Mononuclear cell (primary cell): ENCODE results near the gene HSD11B2. TPM values are rescaled to one million over a fixed set of nuclear protein-coding genes. Genes with fewer than 3 reads are reported as not detected.

Experiments
- H3K27me3 ChIP-seq: 2 replicates; pipeline ENCODE4 v1.6.0; 2011; ENCODE audit warnings: low read length, control low read depth; ENCODE audit not compliant: insufficient read depth
- H3K4me1 ChIP-seq: 2 replicates; pipeline ENCODE4 v1.5.1; 2011; ENCODE audit warnings: mild to moderate bottlenecking, low read length, control low read depth; ENCODE audit not compliant: insufficient read depth
- H3K4me3 ChIP-seq: 2 replicates; pipeline ENCODE4 v1.5.1; 2011; ENCODE audit warnings: mild to moderate bottlenecking, low read length, moderate library complexity
- H3K9me3 ChIP-seq: 2 replicates; pipeline ENCODE4 v1.5.1; 2011; ENCODE audit warnings: low read depth, mild to moderate bottlenecking, control low read depth, low read length
- total RNA-seq: library from RNA; depleted of rRNA; stranded (reverse); fragments of >200 nt; gene quantifications from one replicate; pipeline ENCODE4 v1.2.3, GENCODE V29; 2012

The HSD11B2 gene
- total RNA-seq, 1 donor = not detected

DNA sequence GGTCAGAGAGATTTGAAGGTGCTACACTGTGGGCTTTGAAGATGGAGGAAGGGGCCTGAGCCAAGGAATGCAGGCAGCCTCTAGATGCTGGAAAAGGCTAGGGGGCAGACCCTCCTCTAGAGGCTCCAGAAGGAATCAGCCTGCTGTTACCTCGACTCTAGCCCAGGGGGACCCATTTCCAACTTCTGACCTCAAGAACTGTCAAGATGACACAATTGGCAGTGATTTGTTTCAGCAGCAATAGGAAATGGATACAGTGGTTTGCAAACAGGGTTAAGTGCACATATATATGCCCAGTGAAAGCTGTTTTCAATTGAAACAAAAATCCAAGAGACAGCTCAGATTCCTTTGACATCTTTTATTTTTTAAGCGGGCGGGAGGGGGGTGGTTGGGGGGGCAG, 11.0 kb upstream of the HSD11B2 start:
- Histone ChIP-seq H3K9me3 (no peaks in the 10 kb centered on the region), H3K27me3 (peaks cover 11% of the 10 kb centered on the region), H3K4me3 (no peak overlapping the region), H3K4me1 (peaks cover 12% of the 10 kb centered on the region)

DNA sequence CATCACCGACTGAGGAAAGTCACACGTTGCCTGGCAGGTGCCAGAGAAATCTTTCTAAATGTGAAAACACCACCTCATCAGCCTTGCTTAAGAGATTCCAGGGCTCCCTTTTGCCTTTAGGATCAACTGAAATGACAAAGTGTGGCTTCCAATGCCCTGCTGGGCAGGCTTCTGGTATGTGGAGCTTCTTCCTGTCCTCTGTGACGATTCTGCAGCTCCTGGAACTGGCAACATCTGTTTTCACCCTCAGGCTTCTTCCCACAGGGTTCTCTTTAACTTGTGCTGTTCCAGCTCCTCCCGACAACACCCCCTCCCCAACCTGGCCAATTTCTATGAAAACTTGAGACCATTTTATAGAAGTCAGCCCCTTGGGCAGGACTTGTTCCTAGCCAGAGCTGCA, 9.9 kb upstream of the HSD11B2 start:
- H3K9me3 ChIP-seq = no peaks in the 10 kb centered on the region
- H3K4me1 ChIP-seq = peaks cover 7% of the 10 kb centered on the region
- peaks cover 16% of the 10 kb centered on the region for H3K27me3 ChIP-seq
- H3K4me3 ChIP-seq = no peak overlapping the region

DNA sequence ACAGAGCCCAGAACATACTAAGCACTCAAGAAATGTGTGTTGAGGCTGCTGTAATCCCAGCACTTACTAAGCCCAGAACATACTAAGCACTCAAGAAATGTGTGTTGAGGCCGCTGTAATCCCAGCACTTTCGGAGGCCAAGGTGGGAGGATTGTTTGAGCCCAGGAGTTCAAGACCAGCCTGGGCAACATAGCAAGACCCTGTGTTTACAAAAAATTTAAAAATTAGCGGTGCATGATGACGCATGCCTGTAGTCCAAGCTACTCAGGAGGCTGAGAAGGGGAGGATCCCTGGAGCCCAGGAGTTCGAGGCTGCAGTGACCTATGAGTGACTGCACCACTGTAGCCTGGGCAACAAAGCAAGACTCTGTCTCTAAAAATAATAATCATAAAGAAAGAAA, 7.9 kb upstream of the HSD11B2 start:
- Histone ChIP-seq H3K9me3 (no peaks in the 10 kb centered on the region), H3K4me1 (no peaks in the 10 kb centered on the region), H3K27me3 (peaks cover 11% of the 10 kb centered on the region), H3K4me3 (no peak overlapping the region)

DNA sequence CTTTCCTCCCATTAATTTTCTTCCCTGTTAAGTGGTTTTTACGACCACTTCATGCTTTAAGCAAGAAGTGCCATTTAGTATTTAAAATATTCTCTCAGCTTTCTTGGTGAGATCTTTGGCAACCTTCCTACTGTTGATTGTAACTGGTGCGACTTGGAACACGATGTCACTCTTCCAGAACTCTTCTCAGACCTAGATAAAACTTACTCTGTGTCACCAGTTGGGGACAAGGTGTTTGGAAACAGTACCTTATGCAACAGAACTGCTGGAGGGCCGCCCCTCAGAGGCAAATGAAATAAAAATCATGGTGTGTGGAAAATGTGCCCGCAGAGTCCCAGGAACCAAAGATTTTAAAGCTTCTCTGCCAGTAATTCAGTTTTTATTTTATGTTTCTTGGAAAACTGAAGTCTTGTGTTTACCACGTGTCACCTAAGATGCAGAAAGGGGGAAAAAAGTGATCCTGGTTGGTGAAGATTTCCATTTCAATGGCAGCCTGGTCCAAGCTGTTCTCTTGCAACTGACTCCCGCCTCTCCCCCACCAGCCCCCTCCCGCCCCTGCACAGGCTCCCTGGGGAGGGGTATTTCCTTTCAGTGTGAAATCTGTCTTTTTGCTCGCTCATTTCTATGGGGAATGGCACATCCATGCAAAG, 7.2 kb upstream of the HSD11B2 start:
- Histone ChIP-seq H3K9me3 (no peaks in the 10 kb centered on the region), H3K27me3 (peaks cover 16% of the 10 kb centered on the region), H3K4me1 (no peaks in the 10 kb centered on the region), H3K4me3 (no peak overlapping the region)

DNA sequence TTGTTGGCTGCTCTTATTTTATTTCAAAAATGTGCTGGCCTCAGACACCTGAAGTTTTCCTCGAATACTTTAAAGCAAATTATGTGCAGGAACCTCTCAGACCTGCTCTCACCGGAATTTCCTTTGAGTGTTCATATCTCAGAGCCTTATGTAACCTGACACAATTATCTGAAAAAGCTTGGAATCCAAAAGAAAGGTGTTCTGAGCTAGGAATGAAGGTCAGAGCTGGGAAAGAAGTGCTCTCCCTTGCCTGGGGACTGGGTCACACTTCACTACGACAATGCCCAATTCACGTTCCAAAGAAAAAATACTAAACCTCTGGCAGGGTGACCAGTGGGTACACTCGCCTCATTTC, 6.7 kb upstream of the HSD11B2 start:
- peaks cover 21% of the 10 kb centered on the region for H3K27me3 ChIP-seq
- no peaks in the 10 kb centered on the region for H3K9me3 ChIP-seq
- H3K4me3 ChIP-seq = no peak overlapping the region
- no peaks in the 10 kb centered on the region for H3K4me1 ChIP-seq

DNA sequence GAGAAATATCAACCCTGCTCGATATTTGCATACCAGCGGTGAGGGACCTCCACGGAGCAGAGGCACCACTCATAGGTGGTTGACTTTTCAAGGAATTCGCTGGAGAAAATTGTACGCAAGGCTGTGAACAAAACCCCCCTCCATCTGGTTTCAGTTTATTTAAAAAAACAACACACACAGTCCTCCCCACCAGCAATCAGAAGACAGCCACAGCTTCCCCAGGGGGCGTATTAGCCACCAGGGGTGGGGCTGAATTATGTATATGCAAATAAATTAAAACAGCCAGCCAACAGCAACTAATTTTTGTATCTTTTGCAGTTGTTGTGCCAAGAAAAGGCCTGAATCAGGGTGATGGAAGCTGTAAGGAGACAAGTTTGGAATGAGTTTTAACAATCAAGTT, 5.9 kb upstream of the HSD11B2 start:
- Histone ChIP-seq H3K4me3 (no peak overlapping the region), H3K27me3 (peaks cover 29% of the 10 kb centered on the region), H3K4me1 (peaks cover under 1% of the 10 kb centered on the region), H3K9me3 (no peaks in the 10 kb centered on the region)

DNA sequence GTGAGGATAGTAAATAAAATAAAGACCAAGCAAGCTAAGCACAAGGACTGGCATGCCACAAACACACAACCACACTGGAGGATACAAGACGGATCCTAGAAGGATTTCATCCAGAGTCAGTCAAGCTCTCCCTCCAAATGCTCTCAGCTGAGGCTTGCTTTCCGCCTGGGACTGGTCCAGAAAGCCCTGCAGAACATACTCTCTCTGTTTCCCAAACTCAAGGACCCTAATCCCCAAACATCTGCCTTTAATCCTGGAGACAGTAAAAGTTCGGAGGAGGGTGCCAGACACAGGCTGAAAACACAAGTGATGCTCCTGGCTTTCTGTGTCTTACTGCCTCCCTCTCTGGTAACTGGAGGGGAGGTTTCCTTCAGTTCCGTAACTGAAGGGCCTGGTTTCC, 5.3 kb upstream of the HSD11B2 start:
- Histone ChIP-seq H3K9me3 (no peaks in the 10 kb centered on the region), H3K4me3 (no peak overlapping the region)

DNA sequence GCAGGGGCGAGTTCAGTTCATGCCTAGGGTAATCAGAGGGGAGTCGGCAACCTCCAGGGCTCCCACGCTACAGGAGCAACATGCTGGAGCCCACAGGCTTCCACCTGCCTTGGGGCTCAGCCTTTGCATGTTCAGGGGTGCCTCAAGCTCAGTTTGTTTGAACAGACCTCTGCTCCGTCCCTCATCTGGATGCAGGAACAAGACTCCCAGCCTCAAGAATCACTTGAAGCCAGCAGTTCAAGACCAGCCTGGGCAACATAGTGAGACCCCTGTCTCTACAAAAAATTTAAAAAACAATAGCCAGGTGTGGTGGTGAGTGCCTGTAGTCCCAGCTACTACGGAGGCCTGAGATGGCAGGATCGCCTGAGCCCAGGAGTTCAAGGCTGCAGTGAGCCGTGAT, 4.9 kb upstream of the HSD11B2 start:
- H3K9me3 ChIP-seq = no peaks in the 10 kb centered on the region
- H3K4me3 ChIP-seq = no peak overlapping the region
- peaks cover 32% of the 10 kb centered on the region for H3K27me3 ChIP-seq
- H3K4me1 ChIP-seq = peaks cover 7% of the 10 kb centered on the region

More for the DNA sequence above, 5.3 kb upstream of the HSD11B2 start:
- Histone ChIP-seq H3K4me1 (peaks cover 6% of the 10 kb centered on the region), H3K27me3 (peaks cover 32% of the 10 kb centered on the region)

DNA sequence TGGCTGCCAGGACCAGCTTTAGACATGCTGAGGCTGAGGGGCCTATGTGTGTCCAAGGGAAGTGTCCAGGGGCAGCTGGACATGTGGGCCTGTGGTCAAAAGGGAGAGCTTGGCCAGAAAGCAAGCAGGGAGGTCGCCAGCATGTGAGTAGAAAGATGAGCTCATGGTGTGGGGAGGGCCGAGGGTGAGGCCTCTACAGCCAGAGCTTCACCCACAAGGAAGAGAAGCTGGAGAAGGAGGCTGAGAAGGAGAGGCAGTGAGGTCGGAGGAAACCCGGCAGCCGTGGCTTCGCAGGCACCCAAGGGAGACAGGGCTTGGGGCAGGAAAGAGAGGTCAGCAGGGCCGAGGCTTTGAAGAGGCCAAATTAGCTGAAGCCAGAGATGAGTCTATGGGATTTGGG, 4.0 kb upstream of the HSD11B2 start:
- Histone ChIP-seq H3K9me3 (no peaks in the 10 kb centered on the region), H3K27me3 (peaks cover 37% of the 10 kb centered on the region)

DNA sequence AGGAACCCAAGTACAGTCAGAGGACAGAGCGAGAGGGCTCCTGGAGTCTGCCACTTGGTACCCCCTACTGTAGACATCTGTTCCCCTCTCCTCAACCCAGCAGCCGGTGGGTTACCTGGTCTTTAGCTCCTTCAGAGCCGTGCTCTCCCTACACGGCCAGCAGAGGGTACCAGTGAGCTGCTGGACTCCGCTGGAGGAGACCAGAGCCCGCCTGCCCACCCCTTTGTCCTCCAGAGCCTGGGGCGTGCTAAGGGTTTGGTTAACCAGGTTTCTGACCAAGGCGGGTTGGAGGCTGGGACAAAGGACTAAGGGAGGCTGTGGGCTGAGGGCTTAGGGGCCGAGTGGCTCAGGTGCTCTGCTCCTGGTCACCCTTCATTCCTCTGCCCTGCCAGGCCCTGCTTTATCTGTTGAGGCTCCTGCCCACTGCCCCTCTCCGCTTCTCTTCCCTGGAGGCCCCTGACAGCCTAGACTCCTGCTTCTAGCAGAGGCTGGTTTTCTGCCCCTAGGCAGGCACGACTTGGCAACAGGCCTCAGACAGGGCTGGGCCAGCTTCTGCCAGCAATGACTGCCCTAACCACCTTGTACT, 2.7 kb upstream of the HSD11B2 start:
- Histone ChIP-seq H3K9me3 (no peaks in the 10 kb centered on the region), H3K27me3 (peaks cover 40% of the 10 kb centered on the region), H3K4me1 (peaks cover 15% of the 10 kb centered on the region), H3K4me3 (no peak overlapping the region)

More for the DNA sequence above, 4.0 kb upstream of the HSD11B2 start:
- Histone ChIP-seq H3K4me3 (no peak overlapping the region), H3K4me1 (peaks cover 14% of the 10 kb centered on the region)

DNA sequence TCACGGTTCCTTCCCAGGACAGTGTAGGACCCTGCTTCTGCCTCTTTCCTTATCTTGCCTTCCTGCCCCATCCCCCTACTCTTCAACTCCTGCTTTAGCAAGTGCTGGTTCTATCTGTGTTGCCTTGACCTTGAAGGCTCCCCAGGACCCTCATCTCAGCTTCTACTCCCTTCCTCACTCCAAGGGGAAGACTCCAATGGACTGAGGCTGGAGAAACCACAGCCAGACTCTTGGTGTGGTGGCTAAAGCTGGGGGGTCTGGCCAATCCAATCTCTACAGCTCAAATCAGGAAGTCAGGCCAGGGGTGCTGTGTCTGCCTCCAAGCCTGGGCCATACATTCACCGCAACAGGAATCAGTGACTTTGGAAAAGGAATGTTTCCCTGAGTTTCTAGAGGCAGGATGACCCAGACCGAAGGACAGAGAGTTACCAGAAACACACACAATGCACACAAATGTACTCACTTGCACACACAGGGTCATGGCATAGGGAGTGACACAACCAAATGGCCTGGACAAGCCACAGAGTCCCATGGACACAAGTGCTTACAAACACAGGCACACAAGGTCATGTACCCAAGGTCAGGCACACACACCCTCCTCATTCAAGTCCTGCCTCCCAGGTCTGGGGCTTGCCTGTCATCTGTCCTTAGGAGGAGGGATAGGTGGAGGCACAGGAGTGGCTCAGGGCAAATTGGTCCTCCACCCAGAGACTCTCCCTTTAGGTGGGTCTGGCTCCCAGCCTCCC, 1.7 kb upstream of the HSD11B2 start:
- Histone ChIP-seq H3K27me3 (peaks cover 40% of the 10 kb centered on the region), H3K4me1 (peaks cover 15% of the 10 kb centered on the region), H3K4me3 (no peak overlapping the region), H3K9me3 (no peaks in the 10 kb centered on the region)

DNA sequence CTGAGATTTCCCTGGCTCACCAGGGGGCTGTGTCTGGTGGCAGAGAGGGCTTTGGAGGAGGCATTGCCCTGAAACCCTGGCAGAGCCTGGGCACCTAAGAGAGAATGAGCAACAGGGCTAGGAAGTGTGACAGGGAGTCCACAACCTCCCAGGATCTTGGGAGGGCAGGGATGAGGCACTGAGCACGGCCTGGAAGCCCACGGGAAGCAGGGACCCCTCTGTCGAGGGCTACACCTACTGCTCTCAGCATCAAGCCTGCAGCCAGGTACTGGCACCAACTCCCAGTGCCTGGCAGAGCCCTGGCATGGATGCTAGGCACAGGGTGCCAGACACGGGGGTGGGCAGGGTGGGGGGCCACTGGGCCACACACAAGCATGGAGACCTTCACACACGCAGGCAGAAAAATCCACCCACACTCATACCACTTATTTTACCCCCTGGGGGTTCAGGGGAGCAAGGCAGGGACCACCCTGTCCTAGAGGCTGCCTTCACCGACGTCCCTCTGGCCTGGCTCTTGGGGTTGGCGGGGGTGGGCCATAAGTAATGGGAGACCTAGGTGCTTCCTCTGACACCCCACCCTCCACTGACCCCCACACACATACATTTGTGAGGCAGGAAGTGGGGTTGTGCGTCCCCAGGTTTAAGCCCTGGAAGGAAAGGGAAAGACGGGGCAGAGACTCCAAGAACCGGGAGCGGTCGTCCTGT, 970 bp upstream of the HSD11B2 start:
- Histone ChIP-seq H3K4me3 (no peak overlapping the region), H3K27me3 (peaks cover 33% of the 10 kb centered on the region), H3K9me3 (no peaks in the 10 kb centered on the region), H3K4me1 (peaks cover 16% of the 10 kb centered on the region)

DNA sequence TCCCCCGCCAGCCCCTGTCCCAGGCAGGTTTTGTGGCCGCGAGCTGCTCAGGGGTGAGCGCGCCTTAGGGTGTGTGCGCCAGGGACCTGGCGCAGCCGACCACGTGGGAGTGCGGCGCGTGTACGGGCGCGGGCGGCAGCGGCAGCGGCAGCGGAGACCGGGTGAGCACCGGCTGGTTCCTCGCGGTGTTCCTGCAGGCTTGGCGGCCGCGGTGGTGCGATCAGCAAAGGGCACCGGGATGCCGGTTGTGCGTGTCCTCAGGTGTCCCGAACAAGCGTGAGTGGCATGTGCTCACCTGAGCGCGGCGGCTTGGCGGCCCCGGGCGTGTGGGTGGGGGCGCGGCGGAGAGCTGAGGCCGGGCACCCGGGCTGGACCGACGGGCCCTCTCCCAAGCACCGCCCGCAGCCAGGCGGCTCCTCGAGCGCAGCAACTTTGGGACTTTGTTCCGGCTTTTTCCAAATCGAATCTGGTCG, 381 bp upstream of the HSD11B2 start:
- peaks cover 32% of the 10 kb centered on the region for H3K27me3 ChIP-seq
- H3K4me3 ChIP-seq = no peak overlapping the region

DNA sequence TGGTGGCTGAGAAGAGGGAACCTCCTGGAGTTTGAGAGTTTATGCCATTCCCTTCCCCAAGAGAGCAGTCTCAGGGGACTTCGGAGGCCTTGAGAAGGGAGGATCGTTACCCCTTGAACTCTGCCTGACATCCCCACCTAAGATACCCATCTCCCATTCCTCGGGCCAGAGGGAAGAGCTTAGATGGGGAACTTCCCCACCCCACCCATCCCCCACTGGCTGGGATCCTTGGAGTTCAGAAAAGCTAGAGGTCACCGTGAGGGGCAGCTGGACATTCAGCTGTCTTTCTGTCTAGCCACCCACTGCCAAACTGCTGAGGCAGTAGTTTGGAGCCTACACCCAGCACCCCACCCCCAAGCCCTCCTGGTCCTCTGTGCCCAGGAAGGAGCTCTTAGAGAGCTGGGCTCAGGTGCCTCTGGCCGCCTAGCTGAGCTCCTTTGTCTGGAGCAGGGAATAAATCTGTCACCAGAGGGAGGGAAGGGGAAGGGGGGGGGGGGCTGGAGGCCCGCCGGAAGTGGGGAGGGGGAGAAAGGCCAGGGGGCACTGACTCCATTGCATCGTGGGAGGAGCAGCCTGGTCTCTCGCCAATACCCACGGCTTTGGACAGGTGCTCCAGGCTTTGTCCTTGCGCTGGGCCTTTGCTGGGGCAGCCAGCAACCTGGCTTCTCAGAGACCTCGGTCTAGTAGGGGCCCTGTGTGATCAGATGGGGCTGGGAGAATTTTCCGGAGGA, 1.0 kb downstream of the HSD11B2 start:
- Histone ChIP-seq H3K4me1 (peaks cover 26% of the 10 kb centered on the region), H3K27me3 (peaks cover 28% of the 10 kb centered on the region), H3K9me3 (no peaks in the 10 kb centered on the region), H3K4me3 (no peak overlapping the region)

More for the DNA sequence above, 381 bp upstream of the HSD11B2 start:
- Histone ChIP-seq H3K4me1 (peaks cover 22% of the 10 kb centered on the region), H3K9me3 (no peaks in the 10 kb centered on the region)
